CD4-positive, alpha-beta memory T cell (primary cell): ENCODE results near the gene PTPN3. TPM values are rescaled to one million over a fixed set of nuclear protein-coding genes. Genes with fewer than 3 reads are reported as not detected.
"Not testable (repeated sequence)": the region's sequence is repeated elsewhere in the genome, so short reads cannot be mapped to it uniquely, and the experiment has no call there.

Source experiments
- CTCF ChIA-PET: fragments of 350-600 bp; sonication (Branson Sonifier 250); formaldehyde crosslinking; loops from one replicate; lab custom pipeline; 2021; ENCODE audit warnings: inconsistent platforms; ENCODE audit not compliant: partially characterized antibody; lab: Charles Lee
- POLR2A ChIA-PET: fragments of 350-600 bp; sonication (Branson Sonifier 250); formaldehyde crosslinking; loops from one replicate; lab custom pipeline; 2021; ENCODE audit not compliant: partially characterized antibody; lab: Charles Lee
- DNase-seq, 5 donors: peaks; one replicate each; pipeline versions ENCODE4 v3.0.0 to v3.0.0-alpha.2; 2020 to 2022; ENCODE audit warnings: mixed read lengths in 1 of 5
- H3K27ac ChIP-seq: one replicate; pipeline ENCODE4 v1.7.0; 2013; ENCODE audit warnings: low read depth, low read length
- H3K27me3 ChIP-seq: 2 replicates; pipeline ENCODE4 v1.7.0; 2013; ENCODE audit warnings: mild to moderate bottlenecking, low read length, moderate library complexity; ENCODE audit not compliant: insufficient read depth
- H3K36me3 ChIP-seq: 2 replicates; pipeline ENCODE4 v1.7.0; 2013; ENCODE audit warnings: mild to moderate bottlenecking, low read length, moderate library complexity; ENCODE audit not compliant: insufficient read depth
- H3K4me1 ChIP-seq: 2 replicates; pipeline ENCODE4 v1.7.0; 2013; ENCODE audit warnings: mild to moderate bottlenecking, low read length, moderate library complexity; ENCODE audit not compliant: insufficient read depth
- H3K4me3 ChIP-seq, 2 donors: one replicate each; pipeline ENCODE4 v1.7.0; 2013; ENCODE audit warnings: low read length in 2 of 2, mild to moderate bottlenecking in 1 of 2
- H3K9me3 ChIP-seq, 2 donors: one replicate each; pipeline ENCODE4 v1.7.0; 2013; ENCODE audit warnings: low read length in 2 of 2, control low read depth in 1 of 2; ENCODE audit not compliant: control insufficient read depth in 1 of 2
- H3K27ac Mint-ChIP-seq, 7 donors: one replicate each; pipeline ENCODE4 v1.8.0; 2020 to 2021; ENCODE audit warnings: mixed read lengths in 7 of 7, mild to moderate bottlenecking in 6 of 7, inconsistent platforms in 3 of 7, moderate library complexity in 3 of 7
- H3K27me3 Mint-ChIP-seq, 2 donors: one replicate each; pipeline ENCODE4 v1.8.0; 2020 to 2021; ENCODE audit warnings: mixed read lengths in 2 of 2
- H3K36me3 Mint-ChIP-seq, 2 donors: one replicate each; pipeline ENCODE4 v1.8.0; 2020 to 2021; ENCODE audit warnings: mixed read lengths in 2 of 2, inconsistent platforms in 1 of 2, mild to moderate bottlenecking in 1 of 2
- H3K4me1 Mint-ChIP-seq, 4 donors: one replicate each; pipeline ENCODE4 v1.8.0; 2020 to 2021; ENCODE audit warnings: mixed read lengths in 4 of 4, mild to moderate bottlenecking in 1 of 4
- H3K4me3 Mint-ChIP-seq, 8 donors: one replicate each; pipeline ENCODE4 v1.8.0; 2020 to 2021; ENCODE audit warnings: mixed read lengths in 8 of 8, mild to moderate bottlenecking in 7 of 8, moderate library complexity in 6 of 8, inconsistent platforms in 3 of 8
- H3K9me3 Mint-ChIP-seq, 8 donors: one replicate each; pipeline ENCODE4 v1.8.0; 2020 to 2021; ENCODE audit warnings: mixed read lengths in 8 of 8, mild to moderate bottlenecking in 5 of 8, inconsistent platforms in 3 of 8, moderate library complexity in 1 of 8
- intact Hi-C: fragments of 100-400 bp; cut with micrococcal nuclease; formaldehyde crosslinking; loops from one replicate; pipeline ENCODE4 v1.15.1; 2023
- polyA plus RNA-seq, 2 donors: library from polyadenylated mRNA; unstranded; fragments of 300-500 nt; fragmentation: Illumina TruSeq; gene quantifications; one replicate each; pipeline ENCODE4 v1.2.3, GENCODE V29; 2021
- total RNA-seq, 2 experiments: library from RNA; stranded (reverse); gene quantifications; one replicate each; pipeline ENCODE4 v1.2.3, GENCODE V29; 2021

The PTPN3 gene
- not detected for total RNA-seq
- not detected for polyA plus RNA-seq

DNA sequence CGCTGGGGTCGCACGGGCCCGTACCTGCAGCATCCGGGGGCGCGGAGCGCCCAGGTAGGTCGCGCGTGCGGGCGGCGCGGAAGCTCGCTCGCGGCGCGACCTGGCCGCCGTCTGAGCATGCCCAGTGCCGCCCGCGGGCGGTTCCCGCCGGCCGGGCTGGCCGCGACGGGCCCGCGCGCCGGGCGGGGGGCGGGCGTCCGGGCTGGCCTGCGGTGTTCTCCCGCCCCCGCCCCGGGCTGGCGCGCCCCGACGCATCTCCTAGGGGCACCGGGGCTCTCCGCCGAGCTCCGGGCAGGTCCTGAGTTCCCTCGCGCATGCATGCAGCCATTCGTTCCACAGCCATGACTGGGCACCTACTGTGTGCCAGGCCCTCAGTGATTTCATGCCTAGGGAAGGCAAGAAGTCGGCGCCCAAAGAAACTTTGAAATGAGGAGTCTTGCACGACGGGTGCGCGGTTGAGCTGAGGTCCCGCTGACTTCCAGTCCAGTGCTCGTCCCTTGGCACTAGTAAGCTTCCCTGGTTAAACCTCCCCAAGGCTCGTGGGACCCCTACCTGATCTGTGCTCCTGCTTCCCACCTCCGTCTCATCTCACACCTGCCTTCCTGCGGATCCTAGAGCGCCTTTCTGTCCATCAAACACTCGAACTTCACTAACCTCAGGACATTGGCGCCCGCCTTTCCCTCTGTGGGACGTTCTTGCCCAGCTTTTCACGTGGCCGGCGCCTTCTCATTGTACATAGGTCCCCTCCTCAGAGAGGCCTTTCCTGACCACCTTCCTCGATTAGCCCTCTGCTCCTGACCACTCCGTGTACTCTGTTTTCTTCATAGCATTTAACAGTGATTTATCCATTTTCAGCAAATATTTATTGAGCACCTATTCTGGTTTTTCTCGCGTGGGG is at the start of gene PTPN3:
PTPN3 (minus strand) TSS at position 113 of the 898 bp plus-strand sequence. CDS start 34,873 bp downstream, outside the sequence.
- H3K36me3 Mint-ChIP-seq = no peaks in the 10 kb centered on the region
- Histone ChIP-seq H3K4me1 (no peaks in the 10 kb centered on the region), H3K4me3 (no peak within 1 kb of the TSS), H3K9me3 (no peaks in the 10 kb centered on the region), H3K27ac (no peak within 1 kb of the TSS), H3K36me3 (no peaks in the 10 kb centered on the region), H3K27me3 (peaks cover 8% of the 10 kb centered on the region)
- intact Hi-C loops = no loop called here
- peaks cover 0 to 11% (median 3%) of the 10 kb centered on the region in 4 donors for H3K4me1 Mint-ChIP-seq
- no peak within 1 kb of the TSS for H3K27ac Mint-ChIP-seq
- POLR2A ChIA-PET = no interaction called here
- peak within 1 kb of the TSS in 2 of 8 donors; percentile 27 to 51 for H3K4me3 Mint-ChIP-seq
- peaks cover 0 to 5% (median 0%) of the 10 kb centered on the region in 8 donors for H3K9me3 Mint-ChIP-seq
- DNase-seq = no peak
- peaks cover 37 to 42% of the 10 kb centered on the region in 2 donors for H3K27me3 Mint-ChIP-seq
- CTCF ChIA-PET = no interaction called here

DNA sequence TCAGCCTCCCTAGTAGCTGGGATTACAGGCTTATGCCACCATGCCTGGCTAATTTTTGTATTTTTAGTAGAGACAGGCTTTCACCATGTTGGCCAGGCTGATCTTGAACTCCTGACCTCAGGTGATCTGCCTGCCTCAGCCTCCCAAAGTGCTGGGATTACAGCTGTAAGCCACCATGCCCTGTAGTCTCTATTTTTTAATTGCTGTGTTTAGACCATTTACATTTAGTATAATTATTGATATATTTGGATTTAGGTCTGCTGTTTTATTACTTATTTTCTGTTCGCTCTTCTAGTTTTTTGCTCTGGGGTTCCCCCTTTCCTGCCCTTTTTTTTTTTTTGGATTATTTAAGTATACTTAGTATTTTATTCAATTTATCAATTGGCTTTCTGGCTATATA is 46.8 kb upstream of the PTPN3 start:
- H3K36me3 ChIP-seq, H3K27me3 ChIP-seq, H3K4me3 ChIP-seq, CTCF ChIA-PET, H3K27ac ChIP-seq, H3K4me3 Mint-ChIP-seq, intact Hi-C loops, DNase-seq, H3K4me1 Mint-ChIP-seq, H3K9me3 ChIP-seq, H3K36me3 Mint-ChIP-seq, H3K27me3 Mint-ChIP-seq, H3K27ac Mint-ChIP-seq, H3K4me1 ChIP-seq, POLR2A ChIA-PET: not testable (repeated sequence)
- peaks cover 0 to 31% (median 19%) of the 10 kb centered on the region in 8 donors for H3K9me3 Mint-ChIP-seq

DNA sequence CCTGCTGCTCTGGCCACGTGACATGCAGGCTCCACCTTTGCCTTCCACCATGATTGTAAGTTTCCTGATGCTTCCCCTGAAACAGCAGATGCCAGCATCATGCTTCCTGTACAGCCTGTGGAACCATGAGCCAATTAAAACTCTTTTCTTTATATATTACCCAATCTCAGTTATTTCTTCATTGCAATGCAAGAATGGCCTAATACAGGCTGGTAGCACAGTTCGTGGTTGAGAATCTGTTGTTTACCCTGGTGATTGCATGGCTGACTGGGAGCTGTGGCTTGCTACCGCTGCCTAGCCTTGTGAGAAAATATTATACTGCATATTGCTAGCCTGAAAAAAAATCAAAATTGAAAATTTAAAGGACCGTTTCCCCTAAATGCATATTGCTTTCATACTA is 44.8 kb upstream of the PTPN3 start:
- Histone ChIP-seq H3K9me3 (no peaks in the 10 kb centered on the region), H3K4me3 (no peak overlapping the region), H3K27ac (no peak overlapping the region), H3K36me3 (no peaks in the 10 kb centered on the region), H3K4me1 (no peaks in the 10 kb centered on the region), H3K27me3 (no peaks in the 10 kb centered on the region)
- H3K9me3 Mint-ChIP-seq = peaks cover 0 to 23% (median 15%) of the 10 kb centered on the region in 8 donors
- H3K27ac Mint-ChIP-seq = no peak overlapping the region
- ChIA-PET POLR2A (no interaction called here), CTCF (interaction anchor here (0.6 kb wide), 1 partner anchor 47 kb away, joined by 3 read pairs; no protein-coding TSS in a partner anchor)
- H3K36me3 Mint-ChIP-seq = peaks cover 0 to 3% of the 10 kb centered on the region in 2 donors
- DNase-seq = no peak
- intact Hi-C loops = no loop called here
- no peaks in the 10 kb centered on the region for H3K4me1 Mint-ChIP-seq
- no peak overlapping the region for H3K4me3 Mint-ChIP-seq
- H3K27me3 Mint-ChIP-seq = peaks cover 3 to 4% of the 10 kb centered on the region in 2 donors

DNA sequence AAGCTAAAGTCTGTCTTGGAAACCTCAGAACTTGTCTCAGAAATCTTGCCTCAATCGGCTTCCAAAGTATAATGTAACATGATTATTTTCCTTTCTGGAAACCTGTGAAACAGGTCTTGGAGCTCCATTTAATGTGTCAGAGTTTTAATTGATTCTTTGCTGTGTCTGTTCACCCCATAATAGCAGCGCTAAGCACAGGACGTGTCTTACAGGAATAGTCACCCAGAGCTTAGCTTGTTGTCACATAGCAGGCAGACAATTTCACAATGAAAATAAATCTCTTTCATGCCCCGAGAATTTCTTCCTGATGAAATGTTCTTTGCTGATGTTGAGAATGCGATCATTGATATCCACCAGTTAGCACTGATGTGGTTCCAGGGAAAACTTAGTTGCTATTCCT is 40.2 kb upstream of the PTPN3 start:
- Histone ChIP-seq H3K9me3 (no peaks in the 10 kb centered on the region), H3K4me3 (no peak overlapping the region), H3K27ac (no peak overlapping the region), H3K27me3 (no peaks in the 10 kb centered on the region), H3K4me1 (no peaks in the 10 kb centered on the region), H3K36me3 (no peaks in the 10 kb centered on the region)
- no peak overlapping the region for H3K27ac Mint-ChIP-seq
- peaks cover 5 to 7% of the 10 kb centered on the region in 2 donors for H3K27me3 Mint-ChIP-seq
- ChIA-PET POLR2A (no interaction called here), CTCF (no interaction called here)
- DNase-seq = no peak
- intact Hi-C loops = no loop called here
- H3K9me3 Mint-ChIP-seq = peaks cover 0 to 16% (median 3%) of the 10 kb centered on the region in 8 donors
- no peaks in the 10 kb centered on the region for H3K36me3 Mint-ChIP-seq
- no peaks in the 10 kb centered on the region for H3K4me1 Mint-ChIP-seq
- H3K4me3 Mint-ChIP-seq = no peak overlapping the region

- H3K27me3 Mint-ChIP-seq = peaks cover 5 to 7% of the 10 kb centered on the region in 2 donors
- no peak overlapping the region for H3K4me3 ChIP-seq
- peak overlapping the region in 1 of 8 donors; percentile 43 for H3K4me3 Mint-ChIP-seq
- no peaks in the 10 kb centered on the region for H3K27me3 ChIP-seq
- ChIA-PET POLR2A (no interaction called here), CTCF (no interaction called here)
- no peaks in the 10 kb centered on the region for H3K9me3 ChIP-seq
- no peaks in the 10 kb centered on the region for H3K36me3 ChIP-seq
- no peaks in the 10 kb centered on the region for H3K4me1 Mint-ChIP-seq
- H3K27ac Mint-ChIP-seq = no peak overlapping the region
- no peaks in the 10 kb centered on the region for H3K4me1 ChIP-seq
- no peaks in the 10 kb centered on the region for H3K36me3 Mint-ChIP-seq
- intact Hi-C loops = no loop called here
- no peak for DNase-seq
- no peak overlapping the region for H3K27ac ChIP-seq
- peaks cover 0 to 8% (median 3%) of the 10 kb centered on the region in 8 donors for H3K9me3 Mint-ChIP-seq
Measured at GRCh38 chr9:109537288-109537687, 39.2 kb upstream of the PTPN3 start.

DNA sequence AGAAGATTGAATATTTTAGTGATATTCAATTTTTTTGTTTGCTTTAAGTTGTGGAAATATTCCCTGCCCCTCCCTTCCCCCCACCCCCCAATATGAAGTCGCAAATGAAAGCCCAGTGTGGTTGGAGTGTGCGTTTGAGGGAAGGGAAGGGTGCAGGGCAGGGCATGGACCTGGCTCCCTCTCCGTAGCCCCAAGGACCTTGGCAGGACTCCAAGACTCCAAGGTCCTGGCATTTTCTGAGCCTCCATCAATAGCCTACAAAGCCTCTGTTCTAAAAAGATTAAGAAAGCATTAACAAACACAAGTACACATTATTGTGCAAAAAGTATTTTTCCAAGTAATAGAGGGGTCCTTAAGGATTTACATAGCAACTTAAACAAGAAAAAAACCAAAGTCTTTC is 38.8 kb upstream of the PTPN3 start:
- H3K4me1 ChIP-seq = no peaks in the 10 kb centered on the region
- POLR2A ChIA-PET = no interaction called here
- peaks cover 0 to 8% (median 3%) of the 10 kb centered on the region in 8 donors for H3K9me3 Mint-ChIP-seq
- H3K9me3 ChIP-seq = no peaks in the 10 kb centered on the region
- H3K36me3 Mint-ChIP-seq = no peaks in the 10 kb centered on the region
- H3K27ac ChIP-seq = no peak overlapping the region
- H3K4me3 ChIP-seq = no peak overlapping the region
- no peaks in the 10 kb centered on the region for H3K36me3 ChIP-seq
- CTCF ChIA-PET = no interaction called here
- H3K4me1 Mint-ChIP-seq = no peaks in the 10 kb centered on the region
- H3K27me3 Mint-ChIP-seq = peaks cover 4 to 7% of the 10 kb centered on the region in 2 donors
- no peaks in the 10 kb centered on the region for H3K27me3 ChIP-seq
- intact Hi-C loops = no loop called here
- no peak overlapping the region for H3K27ac Mint-ChIP-seq
- DNase-seq = no peak
- no peak overlapping the region for H3K4me3 Mint-ChIP-seq

- POLR2A ChIA-PET = no interaction called here
- Histone ChIP-seq H3K4me1 (no peaks in the 10 kb centered on the region), H3K4me3 (no peak overlapping the region), H3K9me3 (no peaks in the 10 kb centered on the region), H3K27ac (no peak overlapping the region), H3K27me3 (no peaks in the 10 kb centered on the region), H3K36me3 (no peaks in the 10 kb centered on the region)
- Mint-ChIP-seq H3K27ac (no peak overlapping the region), H3K4me1 (no peaks in the 10 kb centered on the region), H3K27me3 (peaks cover 3 to 7% of the 10 kb centered on the region in 2 donors), H3K36me3 (no peaks in the 10 kb centered on the region), H3K4me3 (no peak overlapping the region), H3K9me3 (peaks cover 0 to 8% (median 3%) of the 10 kb centered on the region in 8 donors)
- intact Hi-C loops = no loop called here
- DNase-seq = no peak
- CTCF ChIA-PET = no interaction called here
Measured at GRCh38 chr9:109535365-109535764, 37.3 kb upstream of the PTPN3 start.
